ENCODE data around the gene HOXD4. TPM values are rescaled to one million over a fixed set of nuclear protein-coding genes. Genes with fewer than 3 reads are reported as not detected.

Gene HOXD4
- total RNA-seq, 1 donor from 2014 or later, result not detected

DNA sequence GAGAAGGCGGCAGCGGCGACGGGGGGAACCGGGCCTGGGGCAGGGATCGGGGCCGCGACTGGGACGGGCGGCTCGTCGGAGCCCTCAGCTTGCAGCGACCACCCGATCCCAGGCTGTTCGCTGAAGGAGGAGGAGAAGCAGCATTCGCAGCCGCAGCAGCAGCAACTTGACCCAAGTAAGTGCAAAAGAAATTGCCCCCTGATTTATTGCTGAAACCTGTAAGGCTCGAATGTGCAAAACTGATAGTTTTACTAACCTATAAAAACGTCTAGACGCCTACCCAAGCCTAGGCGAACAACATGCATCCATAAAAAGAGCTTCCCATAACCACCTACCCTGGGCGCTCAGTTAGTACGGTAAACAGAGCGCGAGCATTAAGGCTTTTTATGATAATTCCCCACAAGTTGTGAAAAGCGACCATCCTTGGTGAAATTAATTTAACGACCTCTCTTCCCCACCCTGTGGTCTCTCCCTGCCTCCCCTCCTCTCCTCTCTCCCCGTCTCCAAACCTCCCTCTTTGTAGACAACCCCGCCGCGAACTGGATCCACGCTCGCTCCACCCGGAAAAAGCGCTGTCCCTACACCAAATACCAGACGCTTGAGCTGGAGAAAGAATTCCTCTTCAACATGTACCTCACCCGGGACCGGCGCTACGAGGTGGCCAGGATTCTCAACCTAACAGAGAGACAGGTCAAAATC lies 27.8 kb upstream of the HOXD4 start:
- no peak for ATAC-seq (ENCODE audit: low read depth)
- POLR2A ChIA-PET, result no interaction called here
- Mint-ChIP-seq H3K27ac (no peak overlapping the region), H3K4me3 (no peak overlapping the region), H3K27me3 (peaks cover 67% of the 10 kb centered on the region), H3K4me1 (peaks cover 18% of the 10 kb centered on the region), H3K9me3 (no peaks in the 10 kb centered on the region), H3K36me3 (ENCODE audit: low read depth) (no peaks in the 10 kb centered on the region)
- DNase-seq, result no peak
- TF ChIP-seq CTCF (IDR thresholded peaks at IDR 0.05), result no peak
- intact Hi-C loops (cut with micrococcal nuclease), result no loop called here
- CTCF ChIA-PET, result interaction anchor here (0.7 kb wide), 1 partner anchor 528 kb away, joined by 3 read pairs; no protein-coding TSS in a partner anchor

GRCh38 chr2:176124110-176124946 lies 27.0 kb upstream of the HOXD4 start:
- no peak overlapping the region for H3K4me3 Mint-ChIP-seq
- peaks cover 22% of the 10 kb centered on the region for H3K4me1 Mint-ChIP-seq
- H3K27ac Mint-ChIP-seq, result no peak overlapping the region
- no peaks in the 10 kb centered on the region for H3K9me3 Mint-ChIP-seq
- no peak for DNase-seq
- POLR2A ChIA-PET, result no interaction called here
- no peak for TF ChIP-seq CTCF (IDR thresholded peaks at IDR 0.05)
- intact Hi-C loops (cut with micrococcal nuclease), result no loop called here
- CTCF ChIA-PET, result interaction anchor here (0.7 to 4.7 kb wide), 4 partner anchors 513 to 1024 kb away, joined by 3 to 94 read pairs (median 27); no protein-coding TSS in a partner anchor
- H3K36me3 Mint-ChIP-seq (ENCODE audit: low read depth), result no peaks in the 10 kb centered on the region
- H3K27me3 Mint-ChIP-seq, result peaks cover 68% of the 10 kb centered on the region
- ATAC-seq (ENCODE audit: low read depth), result no peak

- ChIA-PET POLR2A (no interaction called here), CTCF (interaction anchor here (3.5 to 4.7 kb wide), 4 partner anchors 330 to 1023 kb away, joined by 24 to 94 read pairs (median 57); no protein-coding TSS in a partner anchor)
- Mint-ChIP-seq H3K4me1 (peaks cover 22% of the 10 kb centered on the region), H3K27me3 (peaks cover 62% of the 10 kb centered on the region), H3K4me3 (no peak overlapping the region), H3K36me3 (ENCODE audit: low read depth) (no peaks in the 10 kb centered on the region), H3K27ac (no peak overlapping the region), H3K9me3 (no peaks in the 10 kb centered on the region)
- DNase-seq (no peak), ATAC-seq (ENCODE audit: low read depth) (no peak)
- TF ChIP-seq CTCF (IDR thresholded peaks at IDR 0.05), result no peak
- intact Hi-C loops (cut with micrococcal nuclease), result loop anchor here (5.0 kb wide), 1 partner anchor 1292 kb away; no protein-coding TSS in a partner anchor
These were observed 26.2 kb upstream of the HOXD4 start for GRCh38 chr2:176124947-176125771.

GRCh38 chr2:176125772-176126054 lies 25.6 kb upstream of the HOXD4 start:
- intact Hi-C loops (cut with micrococcal nuclease), result loop anchor here (2.0 to 5.0 kb wide), 2 partner anchors 37 to 1292 kb away; no protein-coding TSS in a partner anchor
- no peak for TF ChIP-seq CTCF (IDR thresholded peaks at IDR 0.05)
- no peaks in the 10 kb centered on the region for H3K36me3 Mint-ChIP-seq (ENCODE audit: low read depth)
- peaks cover 24% of the 10 kb centered on the region for H3K4me1 Mint-ChIP-seq
- H3K9me3 Mint-ChIP-seq, result no peaks in the 10 kb centered on the region
- ChIA-PET POLR2A (no interaction called here), CTCF (interaction anchor here (3.5 to 4.7 kb wide), 4 partner anchors 329 to 1023 kb away, joined by 24 to 94 read pairs (median 57); no protein-coding TSS in a partner anchor)
- DNase-seq (no peak), ATAC-seq (ENCODE audit: low read depth) (no peak)
- H3K4me3 Mint-ChIP-seq, result no peak overlapping the region
- H3K27ac Mint-ChIP-seq, result no peak overlapping the region
- H3K27me3 Mint-ChIP-seq, result peaks cover 57% of the 10 kb centered on the region
